Nephron progenitor cell (in vitro differentiated cells): ENCODE measurements around the gene FLNC.
A peak's percentile ranks its signal among the peaks of the same experiment; 100 is the strongest.

ENCODE experiments used
- DNase-seq: peaks from one replicate; pipeline ENCODE4 v3.0.0; 2021
- H3K27ac Mint-ChIP-seq: 2 replicates; pipeline ENCODE4 v1.8.0; 2021; ENCODE audit warnings: mild to moderate bottlenecking, moderate library complexity, mixed read lengths
- H3K27me3 Mint-ChIP-seq: 2 replicates; pipeline ENCODE4 v1.8.0; 2021; ENCODE audit warnings: mild to moderate bottlenecking, low read depth, mixed read lengths; ENCODE audit not compliant: poor library complexity
- H3K36me3 Mint-ChIP-seq: 2 replicates; pipeline ENCODE4 v1.8.0; 2021; ENCODE audit warnings: low read depth, mixed read lengths
- H3K4me1 Mint-ChIP-seq: 2 replicates; pipeline ENCODE4 v1.8.0; 2021; ENCODE audit warnings: mixed read lengths
- H3K4me3 Mint-ChIP-seq: 2 replicates; pipeline ENCODE4 v1.8.0; 2021; ENCODE audit warnings: mild to moderate bottlenecking, moderate library complexity, mixed read lengths
- H3K9me3 Mint-ChIP-seq: 2 replicates; pipeline ENCODE4 v1.8.0; 2021; ENCODE audit warnings: mild to moderate bottlenecking, moderate library complexity, mixed read lengths
- CTCF ChIP-seq: fragments of 200-600 bp; sonication (generic); IDR thresholded peaks from 2 replicates; pipeline ENCODE4 v1.5.0; 2021; ENCODE audit warnings: antibody characterized with exemption

The FLNC gene

GRCh38 chr7:128843938-128844621 lies 13.9 kb downstream of the FLNC start:
- no peaks in the 10 kb centered on the region for H3K9me3 Mint-ChIP-seq
- no peak for TF ChIP-seq CTCF
- peaks cover 21% of the 10 kb centered on the region for H3K36me3 Mint-ChIP-seq
- H3K4me3 Mint-ChIP-seq, result no peak overlapping the region
- no peaks in the 10 kb centered on the region for H3K4me1 Mint-ChIP-seq
- H3K27me3 Mint-ChIP-seq, result no peaks in the 10 kb centered on the region
- DNase-seq, result no peak
- H3K27ac Mint-ChIP-seq, result no peak overlapping the region

- Mint-ChIP-seq H3K27me3 (no peaks in the 10 kb centered on the region), H3K9me3 (no peaks in the 10 kb centered on the region), H3K36me3 (peaks cover 17% of the 10 kb centered on the region), H3K27ac (no peak overlapping the region), H3K4me1 (no peaks in the 10 kb centered on the region), H3K4me3 (no peak overlapping the region)
- DNase-seq, result no peak
- no peak for TF ChIP-seq CTCF
Measured at GRCh38 chr7:128844777-128845311, 14.6 kb downstream of the FLNC start.

- H3K36me3 Mint-ChIP-seq, result peaks cover 17% of the 10 kb centered on the region
- no peaks in the 10 kb centered on the region for H3K4me1 Mint-ChIP-seq
- no peak for TF ChIP-seq CTCF
- DNase-seq, result no peak
- H3K27ac Mint-ChIP-seq, result no peak overlapping the region
- H3K4me3 Mint-ChIP-seq, result no peak overlapping the region
- no peaks in the 10 kb centered on the region for H3K9me3 Mint-ChIP-seq
- H3K27me3 Mint-ChIP-seq, result no peaks in the 10 kb centered on the region
Measured at GRCh38 chr7:128845475-128845874, 15.3 kb downstream of the FLNC start.

- no peak overlapping the region for H3K4me3 Mint-ChIP-seq
- H3K36me3 Mint-ChIP-seq, result peaks cover 17% of the 10 kb centered on the region
- no peak for TF ChIP-seq CTCF
- no peaks in the 10 kb centered on the region for H3K9me3 Mint-ChIP-seq
- H3K27me3 Mint-ChIP-seq, result no peaks in the 10 kb centered on the region
- no peak overlapping the region for H3K27ac Mint-ChIP-seq
- no peak for DNase-seq
- H3K4me1 Mint-ChIP-seq, result no peaks in the 10 kb centered on the region
Measured at GRCh38 chr7:128845987-128846386, 15.8 kb downstream of the FLNC start.

GRCh38 chr7:128846781-128847444 lies 16.7 kb downstream of the FLNC start:
- no peak overlapping the region for H3K4me3 Mint-ChIP-seq
- H3K9me3 Mint-ChIP-seq, result no peaks in the 10 kb centered on the region
- H3K27me3 Mint-ChIP-seq, result no peaks in the 10 kb centered on the region
- no peak for DNase-seq
- H3K36me3 Mint-ChIP-seq, result peaks cover 17% of the 10 kb centered on the region
- peak overlapping the region; percentile 22 for H3K27ac Mint-ChIP-seq
- H3K4me1 Mint-ChIP-seq, result no peaks in the 10 kb centered on the region
- TF ChIP-seq CTCF, result no peak
